ACHN (cell line): ENCODE data around the gene GBF1.

Source experiments
- DNase-seq: peaks from one replicate; pipeline ENCODE4 v3.0.0-alpha.2; 2015
- in situ Hi-C: cut with HindIII; loops from 2 replicates; pipeline ENCODE4 v1.10.0; 2017; ENCODE audit warnings: low sequenced_read_pairs, low pct_ligation_motif_present, low pct_unique_long_range_greater_than_20kb

The GBF1 gene

DNA sequence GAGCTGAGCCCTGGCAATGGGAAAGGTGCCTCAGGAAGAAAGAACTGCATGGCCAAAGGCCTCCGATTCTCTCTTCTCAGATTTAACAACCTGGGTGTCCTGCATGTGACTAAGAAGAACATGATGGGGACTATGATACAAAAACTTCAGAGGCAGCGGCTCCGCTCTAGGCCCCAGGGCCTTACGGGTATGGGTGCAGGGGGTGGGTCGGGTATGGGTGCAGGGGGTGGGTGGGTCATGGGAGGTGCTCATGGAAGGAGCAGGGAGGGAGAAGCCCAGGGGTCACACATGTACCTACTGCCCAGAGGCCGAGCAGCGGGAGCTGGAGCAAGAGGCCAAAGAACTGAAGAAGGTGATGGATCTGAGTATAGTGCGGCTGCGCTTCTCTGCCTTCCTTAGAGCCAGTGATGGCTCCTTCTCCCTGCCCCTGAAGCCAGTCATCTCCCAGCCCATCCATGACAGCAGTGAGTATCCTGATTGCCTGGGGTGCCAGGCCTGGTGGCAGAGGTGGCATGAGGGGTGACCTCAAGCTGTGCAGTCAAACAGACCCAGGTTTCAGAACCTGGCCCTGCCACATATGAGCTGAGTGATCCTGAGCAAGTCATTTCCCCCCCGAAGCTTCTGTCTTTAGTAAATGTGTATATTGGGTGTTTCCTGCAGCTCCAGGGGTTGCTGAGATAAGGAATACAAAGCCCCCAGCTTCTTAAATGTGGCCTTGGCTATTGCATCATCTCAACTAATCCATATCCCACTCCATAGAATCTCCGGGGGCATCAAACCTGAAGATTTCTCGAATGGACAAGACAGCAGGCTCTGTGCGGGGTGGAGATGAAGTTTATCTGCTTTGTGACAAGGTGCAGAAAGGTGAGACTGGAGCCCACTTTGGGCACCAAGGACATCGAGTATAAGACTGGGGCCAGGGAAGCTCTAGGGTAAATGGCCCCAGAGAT lies 152.2 kb downstream of the GBF1 start:
- DNase-seq = no peak
- in situ Hi-C loops = no loop called here

DNA sequence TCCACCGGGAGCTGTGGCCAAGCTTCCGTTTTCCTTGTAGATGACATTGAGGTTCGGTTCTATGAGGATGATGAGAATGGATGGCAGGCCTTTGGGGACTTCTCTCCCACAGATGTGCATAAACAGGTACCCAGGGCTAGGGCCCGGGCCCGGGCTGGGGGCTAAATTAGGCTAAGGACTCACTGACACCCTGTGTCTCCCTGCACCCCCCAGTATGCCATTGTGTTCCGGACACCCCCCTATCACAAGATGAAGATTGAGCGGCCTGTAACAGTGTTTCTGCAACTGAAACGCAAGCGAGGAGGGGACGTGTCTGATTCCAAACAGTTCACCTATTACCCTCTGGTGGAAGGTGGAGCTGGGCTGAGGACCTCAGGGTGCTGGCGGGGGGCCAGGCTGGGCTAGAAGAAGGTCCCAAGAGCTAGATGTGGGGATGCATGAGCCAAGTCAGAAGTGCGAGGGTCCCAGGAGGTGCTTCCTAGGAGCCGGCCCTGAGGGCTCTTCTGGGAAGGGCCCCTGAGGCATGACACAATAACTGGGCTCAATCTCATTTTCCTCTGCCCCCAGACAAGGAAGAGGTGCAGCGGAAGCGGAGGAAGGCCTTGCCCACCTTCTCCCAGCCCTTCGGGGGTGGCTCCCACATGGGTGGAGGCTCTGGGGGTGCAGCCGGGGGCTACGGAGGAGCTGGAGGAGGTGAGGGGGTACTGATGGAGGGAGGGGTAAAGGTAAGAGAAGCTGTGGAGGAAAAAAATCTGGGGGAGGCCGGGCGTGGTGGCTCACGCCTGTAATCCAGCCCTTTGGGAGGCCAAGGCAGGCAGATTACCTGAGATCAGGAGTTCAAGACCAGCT lies 153.1 kb downstream of the GBF1 start:
- in situ Hi-C loops = no loop called here
- no peak for DNase-seq

GRCh38 chr10:102399217-102400021 lies 154.1 kb downstream of the GBF1 start:
- in situ Hi-C loops = no loop called here

GRCh38 chr10:102400076-102400475 lies 154.7 kb downstream of the GBF1 start:
- in situ Hi-C loops = no loop called here

More at GRCh38 chr10:102399217-102400021, 154.1 kb downstream of the GBF1 start:
- DNase-seq = peak; percentile 88

DNA sequence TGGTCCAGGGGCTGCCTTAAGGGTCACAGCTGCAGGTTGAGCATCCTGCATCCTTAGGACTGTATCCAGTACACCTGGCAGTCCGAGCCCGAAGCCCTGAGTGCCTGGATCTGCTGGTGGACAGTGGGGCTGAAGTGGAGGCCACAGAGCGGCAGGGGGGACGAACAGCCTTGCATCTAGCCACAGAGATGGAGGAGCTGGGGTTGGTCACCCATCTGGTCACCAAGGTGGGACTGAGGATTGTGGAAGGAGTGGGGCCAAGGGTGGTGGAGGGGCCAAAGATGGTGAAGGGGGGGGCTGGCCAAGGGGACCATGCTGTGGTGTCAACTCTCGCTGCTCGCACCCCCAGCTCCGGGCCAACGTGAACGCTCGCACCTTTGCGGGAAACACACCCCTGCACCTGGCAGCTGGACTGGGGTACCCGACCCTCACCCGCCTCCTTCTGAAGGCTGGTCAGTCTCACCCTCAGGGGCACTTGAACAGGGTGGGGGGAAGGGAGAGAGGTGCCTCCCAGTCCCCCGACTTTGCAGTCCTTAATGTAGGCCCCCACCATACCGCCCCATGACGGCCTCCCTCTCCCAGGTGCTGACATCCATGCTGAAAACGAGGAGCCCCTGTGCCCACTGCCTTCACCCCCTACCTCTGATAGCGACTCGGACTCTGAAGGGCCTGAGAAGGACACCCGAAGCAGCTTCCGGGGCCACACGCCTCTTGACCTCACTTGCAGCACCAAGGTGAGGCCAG lies 155.4 kb downstream of the GBF1 start:
- DNase-seq = no peak
- in situ Hi-C loops = no loop called here

More at GRCh38 chr10:102400076-102400475, 154.7 kb downstream of the GBF1 start:
- DNase-seq = no peak

DNA sequence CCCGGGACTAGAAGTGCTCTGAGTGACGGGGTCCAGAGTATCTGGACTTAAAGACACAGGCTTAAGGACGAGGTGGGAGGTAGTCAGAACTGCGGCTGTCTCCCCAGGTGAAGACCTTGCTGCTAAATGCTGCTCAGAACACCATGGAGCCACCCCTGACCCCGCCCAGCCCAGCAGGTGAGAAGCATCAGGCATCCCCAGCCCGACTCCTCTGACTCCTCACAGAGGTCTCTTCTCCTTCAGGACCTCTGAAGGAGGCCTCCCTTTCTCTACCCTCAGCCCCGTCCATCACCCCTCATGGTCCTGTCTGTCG lies 156.0 kb downstream of the GBF1 start:
- in situ Hi-C loops = no loop called here
- no peak for DNase-seq

- peak; percentile 86 for DNase-seq
- in situ Hi-C loops = no loop called here
These were observed 156.6 kb downstream of the GBF1 start for GRCh38 chr10:102401735-102402511.

DNA sequence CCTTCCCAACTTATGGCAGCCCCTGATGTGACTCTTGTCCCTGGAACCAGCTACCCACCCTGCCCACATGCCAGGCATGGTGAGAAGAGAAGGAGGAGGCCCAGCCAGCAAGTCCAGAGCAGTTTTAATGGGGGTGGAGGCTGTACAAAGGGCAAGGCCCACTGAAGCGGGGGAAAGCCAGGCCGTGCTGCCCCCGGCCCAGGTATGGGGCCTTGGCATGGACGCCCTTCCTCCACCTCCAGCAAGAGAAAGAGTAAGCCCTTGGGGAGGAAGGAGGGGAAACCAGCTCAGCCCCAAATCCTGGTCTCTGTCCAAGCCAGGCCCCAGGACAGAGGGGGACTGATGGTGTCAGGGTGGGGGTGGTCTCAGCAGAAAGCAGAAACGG lies 157.2 kb downstream of the GBF1 start:
- in situ Hi-C loops = no loop called here
- no peak for DNase-seq

DNA sequence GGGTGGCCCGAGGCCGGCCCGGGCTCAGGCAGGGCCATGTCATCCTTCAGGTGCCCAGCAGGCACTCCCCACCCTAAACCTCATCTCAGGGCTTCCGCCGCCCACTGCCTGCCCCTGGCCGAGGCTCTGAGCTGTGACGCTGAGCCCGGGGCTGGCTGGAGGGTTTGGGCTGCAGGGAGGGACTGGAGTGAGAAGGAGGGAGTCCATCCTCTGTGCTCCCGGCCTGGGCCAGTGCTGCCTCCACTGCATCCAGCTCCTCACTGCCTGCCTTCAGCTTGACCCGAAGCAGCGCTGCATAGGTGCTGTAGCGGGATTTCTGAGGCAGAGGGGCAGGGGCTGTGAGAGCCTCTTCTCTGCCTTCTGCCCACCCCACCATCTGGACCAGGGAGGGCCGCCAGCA lies 157.8 kb downstream of the GBF1 start:
- no peak for DNase-seq
- in situ Hi-C loops = no loop called here

- in situ Hi-C loops = no loop called here
- DNase-seq = no peak
These were observed 159.2 kb downstream of the GBF1 start for GRCh38 chr10:102404361-102405107.

- in situ Hi-C loops = no loop called here
- DNase-seq = no peak
These were observed 159.8 kb downstream of the GBF1 start for GRCh38 chr10:102405108-102405571.

DNA sequence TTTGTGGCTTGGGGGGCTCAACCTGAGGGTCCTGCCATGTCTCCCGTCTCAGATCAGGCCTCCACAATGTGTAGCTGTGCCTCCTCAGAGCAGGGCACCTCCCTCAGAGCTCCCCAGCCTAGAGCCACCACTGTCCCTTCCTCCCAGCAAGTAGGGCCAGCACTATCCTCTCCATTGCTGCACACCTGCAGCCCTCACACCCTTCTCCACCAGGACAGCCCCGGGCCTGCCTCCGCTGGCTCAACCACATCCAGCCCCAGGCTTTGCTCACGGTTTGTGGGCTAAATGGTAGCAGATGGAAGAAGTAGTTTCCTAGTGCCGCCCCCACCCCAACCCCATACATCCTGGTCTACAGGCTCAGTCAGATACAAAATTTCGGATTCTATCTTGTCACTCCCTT lies 160.3 kb downstream of the GBF1 start:
- in situ Hi-C loops = no loop called here
- no peak for DNase-seq

DNA sequence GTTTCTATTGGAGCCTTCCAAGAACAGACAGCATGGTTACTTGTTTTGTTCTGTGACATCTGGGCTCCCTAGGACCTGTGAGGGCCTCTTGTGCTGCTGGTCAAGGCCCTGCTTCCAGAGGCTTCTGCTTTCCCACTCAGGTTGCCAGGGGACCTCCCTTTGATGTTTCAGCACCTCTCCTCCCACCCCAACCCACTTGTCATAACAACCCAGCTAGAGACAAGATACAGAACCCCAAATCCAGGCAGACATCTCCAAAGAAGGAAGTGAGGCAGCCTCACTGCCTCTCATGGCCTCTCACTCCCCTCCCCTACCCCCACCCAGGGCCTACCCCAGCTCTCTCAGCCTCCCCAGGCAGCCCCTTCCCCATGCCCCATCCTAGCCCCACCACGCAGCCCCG lies 161.5 kb downstream of the GBF1 start:
- in situ Hi-C loops = no loop called here

GRCh38 chr10:102407425-102408130 lies 162.2 kb downstream of the GBF1 start:
- no peak for DNase-seq
- in situ Hi-C loops = no loop called here

More for the DNA sequence above, 161.5 kb downstream of the GBF1 start:
- no peak for DNase-seq

- in situ Hi-C loops = no loop called here
These were observed 162.9 kb downstream of the GBF1 start for GRCh38 chr10:102408131-102408727.

More at GRCh38 chr10:102408131-102408727, 162.9 kb downstream of the GBF1 start:
- DNase-seq = no peak
